GM04503 (cell line): ENCODE results near the gene MOV10.

Experiments
- DNase-seq: peaks from one replicate; pipeline ENCODE4 v3.0.0-alpha.2; 2012; ENCODE audit warnings: low read depth

Gene MOV10

DNA sequence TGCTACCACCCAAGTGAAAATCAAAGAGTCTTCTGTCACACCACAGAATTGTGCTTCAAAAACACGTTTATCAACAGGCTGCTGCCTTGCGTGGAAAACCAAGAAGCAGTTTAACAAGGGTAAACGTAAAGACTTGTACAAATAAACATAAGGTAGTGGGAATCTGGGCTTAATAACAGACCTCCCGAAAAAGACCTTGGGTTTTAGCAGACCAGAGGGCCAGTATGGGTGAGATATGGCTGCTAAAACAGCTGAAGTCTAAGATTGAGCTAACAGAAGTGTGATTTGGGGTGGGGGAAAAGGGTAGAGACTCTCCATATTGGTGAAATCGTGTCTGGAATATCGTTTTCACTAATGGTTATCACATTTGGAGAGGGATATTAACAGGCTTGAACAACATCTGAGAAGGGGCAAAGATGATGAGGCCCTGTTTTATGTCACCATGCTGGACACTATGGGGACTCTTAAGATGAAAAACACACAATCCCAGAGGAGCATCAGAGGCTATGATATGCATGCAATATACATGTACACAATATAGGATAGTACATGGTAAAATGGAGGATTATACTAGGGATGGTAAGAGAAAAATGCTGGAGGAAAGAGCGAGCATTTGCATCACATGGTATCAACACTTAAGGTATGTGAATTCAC lies 1.4 kb downstream of the MOV10 start:
- DNase-seq = no peak

DNA sequence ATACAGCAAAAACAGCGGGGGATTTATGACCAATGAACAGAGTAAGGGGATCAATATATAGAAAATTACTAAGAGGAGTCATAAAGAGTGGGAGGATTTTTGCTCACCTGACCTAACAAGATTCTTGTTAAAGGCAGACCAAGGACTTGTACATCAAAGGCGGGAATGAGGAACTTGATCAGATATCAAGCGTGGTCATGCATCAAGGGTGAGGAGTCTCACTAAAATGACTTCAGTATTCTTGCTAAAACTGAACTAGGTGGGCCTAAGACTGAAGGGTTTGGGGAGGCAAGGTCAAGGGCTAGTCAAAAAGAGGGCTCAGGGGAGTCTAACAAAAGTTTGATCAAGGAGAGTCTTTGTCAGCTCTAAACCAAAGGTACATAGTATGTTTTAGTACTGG lies 2.1 kb downstream of the MOV10 start:
- DNase-seq = no peak

DNA sequence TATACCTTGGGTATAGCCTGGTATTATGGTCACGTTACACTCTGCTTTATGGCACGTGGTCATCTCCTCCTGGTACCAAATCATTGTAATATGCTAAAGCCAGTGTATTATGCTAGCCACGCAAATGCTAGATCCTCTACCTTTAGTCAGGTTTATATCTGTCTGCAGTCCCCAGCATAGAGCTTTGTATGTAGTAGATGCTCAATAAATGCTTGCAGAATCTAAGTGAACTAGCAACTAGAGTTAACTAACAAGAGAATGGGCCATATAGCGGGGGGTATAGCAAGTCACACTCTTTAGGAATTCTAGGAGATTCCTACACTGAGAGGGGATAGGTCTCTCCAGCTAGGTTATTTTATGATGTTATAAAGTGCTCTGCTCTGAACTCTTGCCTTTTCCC lies 3.0 kb downstream of the MOV10 start:
- DNase-seq = no peak

GRCh38 chr1:112678605-112679004 lies 4.1 kb downstream of the MOV10 start:
- no peak for DNase-seq

- no peak for DNase-seq
Observed at GRCh38 chr1:112685913-112686312, 11.5 kb downstream of the MOV10 start.

- no peak for DNase-seq
Observed at GRCh38 chr1:112686417-112686816, 12.0 kb downstream of the MOV10 start.

GRCh38 chr1:112686835-112687234 lies 12.4 kb downstream of the MOV10 start:
- DNase-seq = no peak

- no peak for DNase-seq
Observed at GRCh38 chr1:112687361-112687760, 12.9 kb downstream of the MOV10 start.

GRCh38 chr1:112687785-112688496 lies 13.5 kb downstream of the MOV10 start:
- no peak for DNase-seq

DNA sequence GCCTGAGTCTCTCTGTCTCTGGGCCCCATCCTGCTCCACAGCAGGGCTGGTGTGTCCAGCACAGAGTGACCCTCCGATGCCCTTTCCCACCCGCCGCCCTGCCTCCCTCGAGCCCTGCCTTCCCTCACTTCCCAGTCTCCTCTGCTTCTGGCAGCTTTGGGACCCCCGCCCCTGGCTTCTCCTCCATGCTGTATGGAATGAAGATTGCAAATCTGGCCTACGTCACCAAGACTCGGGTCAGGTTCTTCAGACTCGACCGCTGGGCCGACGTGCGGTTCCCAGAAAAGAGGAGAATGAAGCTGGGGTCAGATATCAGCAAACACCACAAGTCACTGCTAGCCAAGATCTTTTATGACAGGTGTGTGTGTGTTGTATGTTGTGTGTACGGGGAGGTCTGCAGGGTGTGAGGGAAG lies 14.3 kb downstream of the MOV10 start:
- no peak for DNase-seq

GRCh38 chr1:112689196-112689841 lies 14.9 kb downstream of the MOV10 start:
- no peak for DNase-seq

- no peak for DNase-seq
Observed at GRCh38 chr1:112689842-112690237, 15.4 kb downstream of the MOV10 start.

DNA sequence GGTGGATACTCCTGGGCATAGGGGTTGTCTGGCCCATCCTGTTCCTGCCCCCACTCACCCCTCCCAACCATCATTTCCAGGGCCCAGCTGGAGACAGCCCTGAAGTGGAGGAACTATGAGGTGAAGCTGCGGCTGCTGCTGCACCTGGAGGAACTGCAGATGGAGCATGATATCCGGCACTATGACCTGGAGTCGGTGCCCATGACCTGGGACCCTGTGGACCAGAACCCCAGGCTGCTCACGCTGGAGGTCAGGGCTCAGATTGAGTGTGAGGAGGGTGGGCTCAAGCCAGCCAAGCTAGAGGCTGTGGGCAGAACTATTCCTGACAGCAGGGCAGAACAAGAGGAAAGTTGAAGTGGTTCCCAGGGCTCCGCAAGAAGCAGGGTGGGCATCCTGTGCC lies 18.2 kb downstream of the MOV10 start:
- DNase-seq = no peak

DNA sequence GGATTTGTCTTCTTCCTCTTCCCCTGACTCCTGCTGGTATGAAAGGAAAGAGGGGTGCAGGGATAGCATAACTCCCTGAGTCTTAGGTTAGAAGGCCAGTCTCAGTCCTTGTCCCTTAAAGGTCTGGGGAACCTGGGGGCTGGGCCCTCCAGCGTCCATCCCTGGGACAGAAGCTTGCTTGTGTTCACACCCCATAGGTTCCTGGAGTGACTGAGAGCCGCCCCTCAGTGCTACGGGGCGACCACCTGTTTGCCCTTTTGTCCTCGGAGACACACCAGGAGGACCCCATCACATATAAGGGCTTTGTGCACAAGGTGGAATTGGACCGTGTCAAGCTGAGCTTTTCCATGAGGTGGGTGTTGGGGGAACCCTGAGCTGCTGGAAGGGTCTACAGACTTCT lies 19.4 kb downstream of the MOV10 start:
- DNase-seq = no peak

GRCh38 chr1:112694363-112694929 lies 20.0 kb downstream of the MOV10 start:
- DNase-seq = no peak

DNA sequence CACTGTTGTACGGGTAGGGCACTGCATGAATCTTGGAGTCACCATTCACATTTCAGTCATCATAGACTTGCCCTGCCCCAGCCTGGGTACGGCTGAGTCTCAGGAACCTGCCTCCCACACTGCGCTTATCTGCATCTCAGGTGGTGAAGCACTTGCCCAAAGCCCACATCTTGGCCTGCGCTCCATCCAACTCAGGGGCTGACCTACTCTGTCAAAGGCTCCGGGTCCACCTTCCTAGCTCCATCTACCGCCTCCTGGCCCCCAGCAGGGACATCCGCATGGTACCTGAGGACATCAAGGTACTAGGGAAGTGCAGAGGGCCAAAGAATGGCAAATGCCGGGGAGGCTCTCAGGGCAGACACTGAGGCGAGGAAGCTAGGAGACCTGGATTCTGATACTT lies 20.8 kb downstream of the MOV10 start:
- no peak for DNase-seq

GRCh38 chr1:112696578-112697314 lies 22.3 kb downstream of the MOV10 start:
- no peak for DNase-seq

- DNase-seq = no peak
Observed at GRCh38 chr1:112697781-112698201, 23.3 kb downstream of the MOV10 start.

GRCh38 chr1:112698366-112699310 lies 24.2 kb downstream of the MOV10 start:
- DNase-seq = no peak

GRCh38 chr1:112699425-112700144 lies 25.1 kb downstream of the MOV10 start:
- no peak for DNase-seq
